ENCODE results near the gene CTXN1.

Gene CTXN1

DNA sequence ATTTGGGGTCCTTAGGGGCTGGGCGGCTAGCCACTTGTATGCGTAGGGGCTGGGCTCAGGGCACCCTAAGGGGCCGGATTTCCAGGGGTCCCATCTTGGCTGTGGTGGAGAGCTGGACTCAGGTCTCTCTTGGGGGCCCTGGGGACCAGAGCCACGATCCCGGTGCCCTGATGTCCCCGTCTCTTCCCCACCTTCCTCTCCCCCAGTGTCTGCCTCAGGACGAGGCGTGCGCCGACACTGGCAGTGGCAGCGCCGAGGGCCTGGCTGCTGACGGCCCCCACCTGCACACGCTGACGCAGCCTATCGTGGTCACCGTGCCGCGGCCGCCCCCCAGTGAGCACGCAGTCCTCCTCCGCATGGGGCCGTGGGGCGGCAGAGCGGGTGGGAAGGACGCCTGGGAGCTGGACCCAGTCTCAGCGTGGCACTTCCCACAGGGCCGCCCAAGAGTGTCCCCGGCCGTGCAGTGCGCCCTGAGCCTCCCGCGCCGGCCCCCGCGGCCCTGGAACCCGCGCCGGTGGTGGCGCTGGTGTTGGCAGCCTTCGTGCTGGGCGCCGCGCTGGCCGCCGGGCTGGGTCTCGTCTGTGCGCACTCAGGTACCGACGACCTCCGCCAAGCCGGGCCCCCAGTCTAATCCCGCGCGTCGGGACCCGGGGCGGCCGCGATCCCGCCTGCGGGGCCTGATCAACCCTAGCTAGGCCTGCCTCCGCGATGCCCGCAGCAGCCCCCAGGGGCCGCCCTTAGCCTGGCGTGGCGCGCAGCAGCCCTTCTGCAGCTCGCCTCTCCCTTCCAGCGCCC, 8.5 kb downstream of the CTXN1 start (continued):
- TF ChIP-seq, protein P1, sequence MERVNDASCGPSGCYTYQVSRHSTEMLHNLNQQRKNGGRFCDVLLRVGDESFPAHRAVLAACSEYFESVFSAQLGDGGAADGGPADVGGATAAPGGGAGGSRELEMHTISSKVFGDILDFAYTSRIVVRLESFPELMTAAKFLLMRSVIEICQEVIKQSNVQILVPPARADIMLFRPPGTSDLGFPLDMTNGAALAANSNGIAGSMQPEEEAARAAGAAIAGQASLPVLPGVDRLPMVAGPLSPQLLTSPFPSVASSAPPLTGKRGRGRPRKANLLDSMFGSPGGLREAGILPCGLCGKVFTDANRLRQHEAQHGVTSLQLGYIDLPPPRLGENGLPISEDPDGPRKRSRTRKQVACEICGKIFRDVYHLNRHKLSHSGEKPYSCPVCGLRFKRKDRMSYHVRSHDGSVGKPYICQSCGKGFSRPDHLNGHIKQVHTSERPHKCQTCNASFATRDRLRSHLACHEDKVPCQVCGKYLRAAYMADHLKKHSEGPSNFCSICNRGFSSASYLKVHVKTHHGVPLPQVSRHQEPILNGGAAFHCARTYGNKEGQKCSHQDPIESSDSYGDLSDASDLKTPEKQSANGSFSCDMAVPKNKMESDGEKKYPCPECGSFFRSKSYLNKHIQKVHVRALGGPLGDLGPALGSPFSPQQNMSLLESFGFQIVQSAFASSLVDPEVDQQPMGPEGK (tag by site-specific recombination; IDR thresholded peaks at IDR 0.05), result peak; percentile 88
- no peak for TF ChIP-seq ZNF394 (tag by site-specific recombination; IDR thresholded peaks at IDR 0.05; ENCODE audit: borderline replicate concordance)
- TF ChIP-seq ZNF626 (tag by site-specific recombination; IDR thresholded peaks at IDR 0.05), result no peak
- peak; percentile 8; the same call in 1 of the 2 replicates for TF ChIP-seq ZNF10 (tag by site-specific recombination; IDR thresholded peaks at IDR 0.05)
- peak; percentile 22; the same call in 1 of the 2 replicates for TF ChIP-seq ZXDB (tag by site-specific recombination; IDR thresholded peaks at IDR 0.05)
- TF ChIP-seq, protein P2, sequence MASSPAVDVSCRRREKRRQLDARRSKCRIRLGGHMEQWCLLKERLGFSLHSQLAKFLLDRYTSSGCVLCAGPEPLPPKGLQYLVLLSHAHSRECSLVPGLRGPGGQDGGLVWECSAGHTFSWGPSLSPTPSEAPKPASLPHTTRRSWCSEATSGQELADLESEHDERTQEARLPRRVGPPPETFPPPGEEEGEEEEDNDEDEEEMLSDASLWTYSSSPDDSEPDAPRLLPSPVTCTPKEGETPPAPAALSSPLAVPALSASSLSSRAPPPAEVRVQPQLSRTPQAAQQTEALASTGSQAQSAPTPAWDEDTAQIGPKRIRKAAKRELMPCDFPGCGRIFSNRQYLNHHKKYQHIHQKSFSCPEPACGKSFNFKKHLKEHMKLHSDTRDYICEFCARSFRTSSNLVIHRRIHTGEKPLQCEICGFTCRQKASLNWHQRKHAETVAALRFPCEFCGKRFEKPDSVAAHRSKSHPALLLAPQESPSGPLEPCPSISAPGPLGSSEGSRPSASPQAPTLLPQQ (tag by site-specific recombination; IDR thresholded peaks at IDR 0.05), result peak; percentile 59; the same call in 1 of the 2 replicates
- no peak for TF ChIP-seq PRDM1 (tag by site-specific recombination; IDR thresholded peaks at IDR 0.05)
- TF ChIP-seq ZNF785 (tag by site-specific recombination; IDR thresholded peaks at IDR 0.05), result no peak
- no peak for TF ChIP-seq ZNF549 (tag by site-specific recombination; IDR thresholded peaks at IDR 0.05)
- TF ChIP-seq ZNF560 (tag by site-specific recombination; IDR thresholded peaks at IDR 0.05; ENCODE audit: borderline replicate concordance), result no peak
- peak; percentile 82 for TF ChIP-seq EGR2 (tag by site-specific recombination; IDR thresholded peaks at IDR 0.05; ENCODE audit: low read depth)
- TF ChIP-seq, protein P3, sequence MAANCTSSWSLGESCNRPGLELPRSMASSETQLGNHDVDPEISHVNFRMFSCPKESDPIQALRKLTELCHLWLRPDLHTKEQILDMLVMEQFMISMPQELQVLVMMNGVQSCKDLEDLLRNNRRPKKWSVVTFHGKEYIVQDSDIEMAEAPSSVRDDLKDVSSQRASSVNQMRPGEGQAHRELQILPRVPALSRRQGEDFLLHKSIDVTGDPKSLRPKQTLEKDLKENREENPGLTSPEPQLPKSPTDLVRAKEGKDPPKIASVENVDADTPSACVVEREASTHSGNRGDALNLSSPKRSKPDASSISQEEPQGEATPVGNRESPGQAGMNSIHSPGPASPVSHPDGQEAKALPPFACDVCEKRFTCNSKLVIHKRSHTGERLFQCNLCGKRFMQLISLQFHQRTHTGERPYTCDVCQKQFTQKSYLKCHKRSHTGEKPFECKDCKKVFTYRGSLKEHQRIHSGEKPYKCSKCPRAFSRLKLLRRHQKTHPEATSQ (tag by site-specific recombination; IDR thresholded peaks at IDR 0.05), result no peak
- no peak for TF ChIP-seq ZNF670 (tag by site-specific recombination; IDR thresholded peaks at IDR 0.05; ENCODE audit: low read depth)
- no peak for TF ChIP-seq MEIS1 (CRISPR knock-in tag; IDR thresholded peaks at IDR 0.05; ENCODE audit: borderline replicate concordance)
- no peak for TF ChIP-seq ZNF157 (tag by site-specific recombination; IDR thresholded peaks at IDR 0.05)
- TF ChIP-seq, protein P4, sequence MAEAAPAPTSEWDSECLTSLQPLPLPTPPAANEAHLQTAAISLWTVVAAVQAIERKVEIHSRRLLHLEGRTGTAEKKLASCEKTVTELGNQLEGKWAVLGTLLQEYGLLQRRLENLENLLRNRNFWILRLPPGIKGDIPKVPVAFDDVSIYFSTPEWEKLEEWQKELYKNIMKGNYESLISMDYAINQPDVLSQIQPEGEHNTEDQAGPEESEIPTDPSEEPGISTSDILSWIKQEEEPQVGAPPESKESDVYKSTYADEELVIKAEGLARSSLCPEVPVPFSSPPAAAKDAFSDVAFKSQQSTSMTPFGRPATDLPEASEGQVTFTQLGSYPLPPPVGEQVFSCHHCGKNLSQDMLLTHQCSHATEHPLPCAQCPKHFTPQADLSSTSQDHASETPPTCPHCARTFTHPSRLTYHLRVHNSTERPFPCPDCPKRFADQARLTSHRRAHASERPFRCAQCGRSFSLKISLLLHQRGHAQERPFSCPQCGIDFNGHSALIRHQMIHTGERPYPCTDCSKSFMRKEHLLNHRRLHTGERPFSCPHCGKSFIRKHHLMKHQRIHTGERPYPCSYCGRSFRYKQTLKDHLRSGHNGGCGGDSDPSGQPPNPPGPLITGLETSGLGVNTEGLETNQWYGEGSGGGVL (tag by site-specific recombination; IDR thresholded peaks at IDR 0.05), result peak; percentile 15; the same call in 1 of the 2 replicates
- TF ChIP-seq MZF1 (tag by site-specific recombination; IDR thresholded peaks at IDR 0.05; ENCODE audit: borderline replicate concordance), result no peak
- no peak for TF ChIP-seq ZNF624 (tag by site-specific recombination; IDR thresholded peaks at IDR 0.05)
- TF ChIP-seq, protein P5, sequence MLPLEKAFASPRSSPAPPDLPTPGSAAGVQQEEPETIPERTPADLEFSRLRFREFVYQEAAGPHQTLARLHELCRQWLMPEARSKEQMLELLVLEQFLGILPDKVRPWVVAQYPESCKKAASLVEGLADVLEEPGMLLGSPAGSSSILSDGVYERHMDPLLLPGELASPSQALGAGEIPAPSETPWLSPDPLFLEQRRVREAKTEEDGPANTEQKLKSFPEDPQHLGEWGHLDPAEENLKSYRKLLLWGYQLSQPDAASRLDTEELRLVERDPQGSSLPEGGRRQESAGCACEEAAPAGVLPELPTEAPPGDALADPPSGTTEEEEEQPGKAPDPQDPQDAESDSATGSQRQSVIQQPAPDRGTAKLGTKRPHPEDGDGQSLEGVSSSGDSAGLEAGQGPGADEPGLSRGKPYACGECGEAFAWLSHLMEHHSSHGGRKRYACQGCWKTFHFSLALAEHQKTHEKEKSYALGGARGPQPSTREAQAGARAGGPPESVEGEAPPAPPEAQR (tag by site-specific recombination; IDR thresholded peaks at IDR 0.05), result no peak
- TF ChIP-seq ZSCAN23 (tag by site-specific recombination; IDR thresholded peaks at IDR 0.05), result no peak
- 0 out of 2 replicates have a peak, but pooled peaks have one; percentile 19 for TF ChIP-seq ZNF629 (tag by site-specific recombination; IDR thresholded peaks at IDR 0.05)
